ENCODE data around the gene LPCAT1. TPM values are rescaled to one million over a fixed set of nuclear protein-coding genes. Genes with fewer than 3 reads are reported as not detected.

Gene LPCAT1
- total and polyA plus RNA-seq, 2 experiments from 2014 or later, result 22.2 to 48.4 TPM

GRCh38 chr5:1524799-1525623 lies 1.3 kb upstream of the LPCAT1 start:
- Histone ChIP-seq H3K9me2 (ENCODE audit: insufficient read depth) (no peaks in the 10 kb centered on the region), H3K36me3 (ENCODE audit: low read depth) (no peaks in the 10 kb centered on the region; the same call in 1 of the 2 replicates), H4K20me1 (ENCODE audit: insufficient read depth) (no peaks in the 10 kb centered on the region; the same call in 1 of the 2 replicates), H3K9me3 (ENCODE audit: low read depth) (no peaks in the 10 kb centered on the region), H3K27ac (no peak overlapping the region), H3K27me3 (replicated peaks; ENCODE audit: insufficient read depth) (no peaks in the 10 kb centered on the region), H2AFZ (peak overlapping the region; percentile 84), H3F3A (ENCODE audit: insufficient read depth) (peaks cover 5% of the 10 kb centered on the region; the same call in 1 of the 2 replicates), H3K79me2 (ENCODE audit: insufficient read depth) (peaks cover 33% of the 10 kb centered on the region), H3K4me1 (ENCODE audit: insufficient read depth) (peaks cover 10% of the 10 kb centered on the region), H3K4me3 (peak overlapping the region; percentile 83; the same call in 1 of the 2 replicates), H3K9ac (peak overlapping the region; percentile 97), H3K4me2 (ENCODE audit: unreplicated experiment) (no peak overlapping the region)
- WGBS, 2 experiments (ENCODE audit: low coverage in 1 of 2, low lambda C conversion rate in 2 of 2, missing lambda C conversion rate in 2 of 2), result 92 to 94% methylated on average over 17 to 20 of the region's 20 CpGs
- TF ChIP-seq EZH2phosphoT487 (IDR thresholded peaks at IDR 0.05; ENCODE audit: insufficient read depth, low read depth) (no peak), EZH2 (IDR thresholded peaks at IDR 0.05; ENCODE audit: insufficient read depth, poor library complexity, severe bottlenecking) (no peak)
- no peak for DNase-seq
- in situ Hi-C loops (cut with MboI), result no loop called here

DNA sequence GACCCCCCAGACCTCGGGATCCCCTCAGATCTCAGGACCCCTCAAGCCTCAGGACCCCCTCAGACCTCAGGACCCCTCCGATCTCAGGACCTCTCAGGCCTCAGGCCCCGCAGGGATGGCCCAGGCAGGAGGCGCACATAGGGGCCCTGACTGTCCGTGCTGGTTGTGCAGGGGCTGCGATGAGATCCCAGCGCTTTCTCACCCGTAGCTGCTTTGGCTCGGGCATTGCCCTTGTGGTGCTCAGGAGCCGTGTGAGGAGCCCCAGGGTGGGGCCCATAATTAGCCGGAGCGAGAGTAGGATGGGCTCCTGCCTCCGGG lies 680 bp upstream of the LPCAT1 start:
- TF ChIP-seq EZH2 (IDR thresholded peaks at IDR 0.05; ENCODE audit: insufficient read depth, poor library complexity, severe bottlenecking) (no peak), EZH2phosphoT487 (IDR thresholded peaks at IDR 0.05; ENCODE audit: insufficient read depth, low read depth) (no peak)
- peak overlapping the region; percentile 97 for H3K9ac ChIP-seq
- DNase-seq, result peak; percentile 22
- H3F3A ChIP-seq (ENCODE audit: insufficient read depth), result peaks cover 5% of the 10 kb centered on the region; the same call in 1 of the 2 replicates
- peaks cover 38% of the 10 kb centered on the region for H3K79me2 ChIP-seq (ENCODE audit: insufficient read depth)
- H3K36me3 ChIP-seq (ENCODE audit: low read depth), result no peaks in the 10 kb centered on the region; the same call in 1 of the 2 replicates
- peak overlapping the region; percentile 64 for H3K27ac ChIP-seq
- H3K4me3 ChIP-seq, result peak overlapping the region; percentile 83
- 35 to 47% methylated on average over 11 to 13 of the region's 13 CpGs for WGBS, 2 experiments (ENCODE audit: low coverage in 1 of 2, low lambda C conversion rate in 2 of 2, missing lambda C conversion rate in 2 of 2)
- H3K4me1 ChIP-seq (ENCODE audit: insufficient read depth), result peaks cover 10% of the 10 kb centered on the region
- no peaks in the 10 kb centered on the region for H3K27me3 ChIP-seq (replicated peaks; ENCODE audit: insufficient read depth)
- no peaks in the 10 kb centered on the region for H3K9me2 ChIP-seq (ENCODE audit: insufficient read depth)
- in situ Hi-C loops (cut with MboI), result no loop called here
- H3K4me2 ChIP-seq (ENCODE audit: unreplicated experiment), result peak overlapping the region; percentile 72
- no peaks in the 10 kb centered on the region; the same call in 1 of the 2 replicates for H4K20me1 ChIP-seq (ENCODE audit: insufficient read depth)
- H2AFZ ChIP-seq, result peak overlapping the region; percentile 84
- H3K9me3 ChIP-seq (ENCODE audit: low read depth), result no peaks in the 10 kb centered on the region

DNA sequence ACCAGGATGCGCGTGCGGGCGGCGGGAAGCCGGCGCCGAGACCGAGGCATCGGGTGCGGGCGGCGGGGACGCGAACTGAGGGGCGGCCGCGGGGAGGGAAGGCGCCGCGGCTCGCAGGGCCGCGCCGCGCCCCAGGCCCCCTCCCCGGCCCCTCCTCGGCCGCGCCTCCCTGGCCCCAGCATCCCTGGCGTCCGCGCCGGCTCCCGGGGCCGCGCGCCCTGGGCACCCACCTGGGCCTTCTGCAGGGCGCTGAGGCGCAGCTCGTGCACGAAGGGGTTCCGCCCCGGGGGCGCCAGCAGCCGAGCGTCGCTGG lies 324 bp downstream of the LPCAT1 start:
- in situ Hi-C loops (cut with MboI), result no loop called here
- Histone ChIP-seq H3K36me3 (ENCODE audit: low read depth) (peaks cover 3% of the 10 kb centered on the region; the same call in 1 of the 2 replicates), H3K27ac (peak overlapping the region; percentile 64), H3F3A (ENCODE audit: insufficient read depth) (peaks cover 5% of the 10 kb centered on the region; the same call in 1 of the 2 replicates), H4K20me1 (ENCODE audit: insufficient read depth) (no peaks in the 10 kb centered on the region; the same call in 1 of the 2 replicates), H3K9ac (peak overlapping the region; percentile 97), H3K9me3 (ENCODE audit: low read depth) (no peaks in the 10 kb centered on the region), H3K27me3 (replicated peaks; ENCODE audit: insufficient read depth) (no peaks in the 10 kb centered on the region), H3K4me1 (ENCODE audit: insufficient read depth) (peaks cover 10% of the 10 kb centered on the region), H3K4me2 (ENCODE audit: unreplicated experiment) (peak overlapping the region; percentile 70), H3K9me2 (ENCODE audit: insufficient read depth) (no peaks in the 10 kb centered on the region), H3K79me2 (ENCODE audit: insufficient read depth) (peaks cover 48% of the 10 kb centered on the region), H3K4me3 (peak overlapping the region; percentile 83), H2AFZ (no peak overlapping the region; the same call in 1 of the 2 replicates)
- 1 to 3% methylated on average over 12 to 14 of the region's 48 CpGs for WGBS, 2 experiments (ENCODE audit: low coverage in 1 of 2, low lambda C conversion rate in 2 of 2, missing lambda C conversion rate in 2 of 2)
- TF ChIP-seq EZH2 (IDR thresholded peaks at IDR 0.05; ENCODE audit: insufficient read depth, poor library complexity, severe bottlenecking) (no peak), EZH2phosphoT487 (IDR thresholded peaks at IDR 0.05; ENCODE audit: insufficient read depth, low read depth) (no peak)
- peak; percentile 54 for DNase-seq

- DNase-seq, result peak; percentile 71
- peak overlapping the region; percentile 20; the same call in 1 of the 2 replicates for H2AFZ ChIP-seq
- H4K20me1 ChIP-seq (ENCODE audit: insufficient read depth), result no peaks in the 10 kb centered on the region; the same call in 1 of the 2 replicates
- peak overlapping the region; percentile 64 for H3K27ac ChIP-seq
- peaks cover 10% of the 10 kb centered on the region for H3K4me1 ChIP-seq (ENCODE audit: insufficient read depth)
- in situ Hi-C loops (cut with MboI), result no loop called here
- peaks cover 5% of the 10 kb centered on the region; the same call in 1 of the 2 replicates for H3F3A ChIP-seq (ENCODE audit: insufficient read depth)
- H3K27me3 ChIP-seq (replicated peaks; ENCODE audit: insufficient read depth), result no peaks in the 10 kb centered on the region
- H3K4me2 ChIP-seq (ENCODE audit: unreplicated experiment), result peak overlapping the region; percentile 70
- peak overlapping the region; percentile 83 for H3K4me3 ChIP-seq
- peaks cover 3% of the 10 kb centered on the region; the same call in 1 of the 2 replicates for H3K36me3 ChIP-seq (ENCODE audit: low read depth)
- no peaks in the 10 kb centered on the region for H3K9me2 ChIP-seq (ENCODE audit: insufficient read depth)
- no peak for TF ChIP-seq EZH2phosphoT487 (IDR thresholded peaks at IDR 0.05; ENCODE audit: insufficient read depth, low read depth)
- TF ChIP-seq EZH2 (IDR thresholded peaks at IDR 0.05; ENCODE audit: insufficient read depth, poor library complexity, severe bottlenecking), result no peak
- H3K9me3 ChIP-seq (ENCODE audit: low read depth), result no peaks in the 10 kb centered on the region
- H3K79me2 ChIP-seq (ENCODE audit: insufficient read depth), result peaks cover 54% of the 10 kb centered on the region
- H3K9ac ChIP-seq, result peak overlapping the region; percentile 97
- WGBS, 2 experiments (ENCODE audit: low coverage in 1 of 2, low lambda C conversion rate in 2 of 2, missing lambda C conversion rate in 2 of 2), result 1% methylated on average over 39 to 63 of the region's 63 CpGs
These were observed 920 bp downstream of the LPCAT1 start for GRCh38 chr5:1522601-1523479.
